ENCODE data around the gene PIMREG. TPM values are rescaled to one million over a fixed set of nuclear protein-coding genes. Genes with fewer than 3 reads are reported as not detected.

Gene PIMREG
- total RNA-seq, 2 donors from 2014 or later, result 4.3 to 26.0 TPM

GRCh38 chr17:6476076-6476809 is 32.0 kb downstream of the PIMREG start:
- H3K4me1 ChIP-seq, result no peaks in the 10 kb centered on the region
- intact Hi-C loops (cut with DNase I), result loop anchor here (10.0 kb wide), 1 partner anchor 89 kb away; no protein-coding TSS in a partner anchor
- no peaks in the 10 kb centered on the region for H3K27me3 ChIP-seq
- H3K36me3 ChIP-seq, result no peaks in the 10 kb centered on the region
- no peak for DNase-seq
- H3K9me3 ChIP-seq, result no peaks in the 10 kb centered on the region
- H3K27ac ChIP-seq, result no peak overlapping the region
- TF ChIP-seq CTCF (IDR thresholded peaks at IDR 0.05), result no peak
- H3K9ac ChIP-seq (ENCODE audit: low read depth in 2 of 2, low read length in 2 of 2), result no peak overlapping the region
- H3K4me3 ChIP-seq, result no peak overlapping the region

GRCh38 chr17:6476810-6477179 is 32.5 kb downstream of the PIMREG start:
- H3K4me1 ChIP-seq, result no peaks in the 10 kb centered on the region
- H3K4me3 ChIP-seq, result no peak overlapping the region
- H3K9ac ChIP-seq (ENCODE audit: low read depth in 2 of 2, low read length in 2 of 2), result no peak overlapping the region
- intact Hi-C loops (cut with DNase I), result loop anchor here (10.0 kb wide), 1 partner anchor 88 kb away; no protein-coding TSS in a partner anchor
- H3K27me3 ChIP-seq, result no peaks in the 10 kb centered on the region
- no peak for TF ChIP-seq CTCF (IDR thresholded peaks at IDR 0.05)
- no peaks in the 10 kb centered on the region for H3K36me3 ChIP-seq
- H3K27ac ChIP-seq, result no peak overlapping the region
- DNase-seq, result no peak
- no peaks in the 10 kb centered on the region for H3K9me3 ChIP-seq

GRCh38 chr17:6477831-6478383 is 33.7 kb downstream of the PIMREG start:
- Histone ChIP-seq H3K4me1 (no peaks in the 10 kb centered on the region), H3K9me3 (no peaks in the 10 kb centered on the region), H3K27ac (no peak overlapping the region), H3K9ac (ENCODE audit: low read depth in 2 of 2, low read length in 2 of 2) (no peak overlapping the region), H3K27me3 (no peaks in the 10 kb centered on the region), H3K4me3 (no peak overlapping the region), H3K36me3 (no peaks in the 10 kb centered on the region)
- intact Hi-C loops (cut with DNase I), result loop anchor here (10.0 kb wide), 1 partner anchor 87 kb away; no protein-coding TSS in a partner anchor
- no peak for TF ChIP-seq CTCF (IDR thresholded peaks at IDR 0.05)
- no peak for DNase-seq

- no peak for DNase-seq
- Histone ChIP-seq H3K4me3 (no peak overlapping the region), H3K36me3 (no peaks in the 10 kb centered on the region), H3K4me1 (no peaks in the 10 kb centered on the region), H3K9me3 (no peaks in the 10 kb centered on the region), H3K27me3 (no peaks in the 10 kb centered on the region), H3K27ac (no peak overlapping the region), H3K9ac (ENCODE audit: low read depth in 2 of 2, low read length in 2 of 2) (no peak overlapping the region)
- intact Hi-C loops (cut with DNase I), result loop anchor here (10.0 kb wide), 1 partner anchor 86 kb away; no protein-coding TSS in a partner anchor
- TF ChIP-seq CTCF (IDR thresholded peaks at IDR 0.05), result no peak
Observed at GRCh38 chr17:6478486-6478885, 34.2 kb downstream of the PIMREG start.

- H3K9ac ChIP-seq (ENCODE audit: low read depth in 2 of 2, low read length in 2 of 2), result no peak overlapping the region
- H3K27me3 ChIP-seq, result no peaks in the 10 kb centered on the region
- H3K4me3 ChIP-seq, result no peak overlapping the region
- H3K27ac ChIP-seq, result no peak overlapping the region
- no peaks in the 10 kb centered on the region for H3K4me1 ChIP-seq
- intact Hi-C loops (cut with DNase I), result loop anchor here (10.0 kb wide), 1 partner anchor 85 kb away; no protein-coding TSS in a partner anchor
- no peaks in the 10 kb centered on the region for H3K36me3 ChIP-seq
- DNase-seq, result no peak
- H3K9me3 ChIP-seq, result no peaks in the 10 kb centered on the region
- TF ChIP-seq CTCF (IDR thresholded peaks at IDR 0.05), result no peak
Observed at GRCh38 chr17:6479622-6480302, 35.5 kb downstream of the PIMREG start.
